Kidney tubule cell (primary cell): Measurements from ENCODE around the gene RIPOR3.
"Not testable (repeated sequence)": the region's sequence is repeated elsewhere in the genome, so short reads cannot be mapped to it uniquely, and the experiment has no call there.

ENCODE experiments used
- DNase-seq: peaks from one replicate; pipeline ENCODE4 v3.0.0-alpha.2; 2018; ENCODE audit warnings: low spot score

Gene RIPOR3

DNA sequence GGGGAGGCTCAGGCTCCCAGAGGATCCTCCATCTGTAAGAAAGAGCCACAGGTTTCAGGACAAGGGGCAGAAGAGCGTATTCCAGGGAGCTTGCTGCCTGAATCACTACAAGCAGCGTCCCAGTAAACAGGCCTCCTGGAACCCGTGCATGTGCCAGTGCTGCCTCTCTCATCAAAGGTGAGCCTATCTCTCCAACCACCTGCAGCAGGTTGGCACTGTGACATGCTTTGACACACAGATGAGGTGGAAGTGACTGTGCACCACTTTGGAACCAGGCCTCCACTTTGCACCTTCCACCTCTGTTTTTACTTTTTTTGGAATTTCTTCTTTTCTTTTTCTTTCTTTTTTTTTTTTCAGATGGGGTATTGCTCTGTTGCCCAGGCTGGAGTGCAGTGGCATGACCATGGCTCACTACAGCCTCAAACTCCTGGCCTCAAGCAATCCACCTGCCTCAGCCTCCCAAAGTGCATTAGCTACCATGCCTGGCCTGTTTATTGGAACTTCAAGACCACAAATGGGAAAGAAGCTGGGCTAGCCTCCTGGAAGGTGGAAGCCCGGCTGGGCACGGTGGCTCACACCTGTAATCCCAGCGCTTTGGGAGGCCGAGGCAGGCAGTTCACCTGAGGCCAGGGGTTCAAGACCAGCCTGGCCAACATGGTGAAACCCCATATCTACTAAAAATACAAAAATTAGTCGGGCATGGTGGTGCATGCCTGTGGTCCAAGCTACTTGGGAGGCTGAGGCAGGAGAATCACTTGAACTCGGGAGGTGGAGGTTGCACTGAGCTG lies 12.5 kb upstream of the RIPOR3 start:
- DNase-seq = not testable (repeated sequence)

DNA sequence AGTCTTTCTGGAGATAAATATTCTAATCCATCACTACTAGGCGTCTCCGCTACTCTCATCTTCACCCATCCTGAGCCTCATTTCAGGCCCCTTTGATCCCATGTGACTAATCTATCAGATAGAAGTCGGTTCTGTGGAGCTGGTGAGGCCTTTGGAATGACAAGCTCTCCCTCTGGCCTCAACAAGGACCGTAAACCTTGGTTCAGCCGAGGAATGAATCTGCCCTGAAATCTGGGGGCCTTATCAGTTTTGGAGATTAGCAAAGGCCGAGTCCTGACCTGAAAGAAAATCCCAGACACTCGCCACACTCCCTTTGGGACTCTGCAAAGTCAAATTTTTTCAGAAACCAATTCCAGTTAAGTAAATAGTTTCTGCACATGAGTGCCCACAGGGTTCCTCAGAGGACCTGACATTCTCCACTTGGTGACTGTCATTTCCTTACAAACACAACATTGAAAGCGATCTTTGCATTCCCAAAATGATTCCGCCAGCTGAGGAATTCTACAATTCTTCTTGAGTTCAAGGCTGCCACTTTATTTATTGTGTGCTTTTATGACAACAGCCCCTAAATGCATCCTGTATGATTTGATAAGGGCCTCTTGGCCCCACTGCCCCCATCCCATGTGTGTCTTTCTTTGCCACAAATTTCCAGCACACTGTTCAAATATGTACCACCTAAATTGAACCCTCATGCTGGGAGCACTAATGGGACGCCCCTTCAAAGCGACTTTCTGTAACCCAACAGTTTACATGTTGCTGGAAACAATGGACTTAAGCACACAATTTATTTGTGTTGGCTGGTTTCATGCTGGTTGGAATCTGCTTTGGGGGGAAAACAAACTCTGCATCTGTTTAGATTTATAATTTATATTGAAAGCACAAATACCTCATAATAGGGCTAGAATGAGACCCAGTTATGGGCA lies 10.0 kb upstream of the RIPOR3 start:
- peak; percentile 18 for DNase-seq

DNA sequence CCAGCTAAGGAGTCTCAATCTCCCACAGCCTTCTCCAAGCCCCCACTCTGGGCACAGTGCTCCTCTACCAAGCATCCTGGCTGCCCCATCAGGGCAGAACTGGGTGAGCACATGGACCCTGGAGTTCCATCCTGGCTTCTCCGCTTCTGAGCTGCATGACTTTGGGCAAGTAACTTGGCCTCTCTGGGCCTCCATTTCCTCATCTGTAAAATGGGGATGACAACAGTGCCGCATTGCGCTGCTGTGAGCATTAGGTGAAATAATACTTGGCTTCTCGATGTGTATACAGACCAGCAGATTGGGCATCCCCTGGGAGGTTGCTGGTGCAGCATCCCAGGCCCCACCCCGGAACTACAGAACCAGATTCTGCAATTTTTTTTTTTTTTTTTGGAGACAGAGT lies 8.3 kb upstream of the RIPOR3 start:
- DNase-seq = no peak

DNA sequence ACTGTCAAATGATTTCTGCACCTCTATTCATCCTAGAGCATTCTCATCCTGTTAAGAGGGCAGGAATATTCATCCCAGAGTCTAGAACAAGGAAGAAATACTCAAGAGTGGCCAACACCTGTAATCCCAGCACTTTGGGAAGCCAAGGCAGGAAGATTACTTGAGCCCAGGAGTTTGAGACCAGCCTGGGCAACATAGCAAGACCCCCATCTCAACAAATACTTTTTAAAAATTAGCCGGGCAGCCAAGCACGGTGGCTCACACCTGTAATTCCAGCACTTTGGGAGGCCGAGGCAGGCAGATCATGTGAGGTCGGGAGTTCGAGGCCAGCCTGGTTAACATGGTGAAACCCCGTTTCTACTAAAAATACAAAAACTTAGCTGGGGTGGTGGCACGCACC lies 6.9 kb upstream of the RIPOR3 start:
- not testable (repeated sequence) for DNase-seq

DNA sequence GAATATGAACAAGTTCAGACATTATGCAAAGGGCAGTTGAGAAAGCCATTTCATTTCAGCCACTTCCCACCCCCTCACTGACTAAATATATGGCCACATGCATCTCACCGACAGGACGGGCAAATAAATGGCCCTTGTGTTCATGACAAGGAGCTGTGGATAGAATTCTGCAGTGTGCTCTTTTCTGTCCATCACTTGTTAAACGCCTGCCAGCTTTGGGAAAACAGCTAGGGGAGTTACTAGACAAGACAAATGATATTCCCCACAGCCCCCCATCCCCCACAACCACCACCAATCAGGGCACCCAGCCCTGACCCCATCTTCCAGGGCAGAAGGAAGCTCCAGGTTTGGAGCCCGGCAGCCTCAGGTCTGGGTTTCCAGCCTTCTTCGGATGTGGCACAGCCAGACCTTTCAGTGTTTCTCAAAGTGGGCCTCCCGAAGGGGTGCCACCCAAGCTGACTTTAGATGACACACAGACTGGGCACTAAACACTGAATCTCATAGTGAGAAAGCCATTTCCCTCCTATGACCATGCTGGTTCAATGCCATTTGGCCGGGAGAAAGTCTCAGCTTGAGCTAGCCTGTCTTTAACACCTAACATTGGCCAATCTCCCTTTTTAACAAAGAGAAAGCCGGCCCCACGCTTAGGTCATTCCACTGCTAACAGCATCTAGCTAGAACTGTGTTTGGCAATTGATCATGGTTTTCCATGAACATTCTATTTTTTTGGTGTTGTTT lies 4.0 kb upstream of the RIPOR3 start:
- no peak for DNase-seq

DNA sequence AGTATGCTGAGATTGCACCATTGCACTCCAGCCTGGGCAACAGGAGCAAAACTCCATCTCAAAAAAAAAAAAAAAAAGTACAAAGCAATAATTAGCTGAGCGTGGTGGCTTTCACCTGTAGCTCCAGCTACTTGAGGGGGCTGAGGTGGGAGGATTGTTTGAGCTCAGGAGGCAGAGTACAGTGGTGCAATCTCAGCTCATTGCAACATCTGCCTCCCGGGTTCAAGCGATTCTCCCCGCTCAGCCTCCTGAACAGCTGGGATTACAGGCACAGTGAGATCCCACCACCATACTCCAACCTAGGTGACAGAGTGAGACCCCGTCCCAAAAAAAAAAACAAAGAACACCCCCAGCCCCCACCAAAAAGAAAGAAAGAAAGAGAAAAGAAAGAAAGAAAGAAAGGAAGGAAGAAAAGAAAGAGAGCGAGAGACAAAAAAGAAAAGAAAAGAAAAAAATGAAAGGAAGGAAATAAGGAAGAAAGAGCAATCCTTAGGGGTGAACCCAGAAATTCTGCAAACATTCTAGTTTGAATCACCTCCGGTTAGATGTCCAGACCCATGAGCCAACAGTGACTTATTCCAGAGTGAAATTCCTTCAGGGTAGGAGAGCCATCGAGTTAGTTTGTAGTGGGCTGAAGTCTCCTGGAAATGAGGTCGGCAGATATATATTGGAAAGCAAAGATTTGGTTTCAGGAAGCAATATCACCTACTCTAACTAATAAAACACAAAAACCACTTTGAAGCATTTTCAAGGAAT lies 3.2 kb upstream of the RIPOR3 start:
- DNase-seq = peak; percentile 60

DNA sequence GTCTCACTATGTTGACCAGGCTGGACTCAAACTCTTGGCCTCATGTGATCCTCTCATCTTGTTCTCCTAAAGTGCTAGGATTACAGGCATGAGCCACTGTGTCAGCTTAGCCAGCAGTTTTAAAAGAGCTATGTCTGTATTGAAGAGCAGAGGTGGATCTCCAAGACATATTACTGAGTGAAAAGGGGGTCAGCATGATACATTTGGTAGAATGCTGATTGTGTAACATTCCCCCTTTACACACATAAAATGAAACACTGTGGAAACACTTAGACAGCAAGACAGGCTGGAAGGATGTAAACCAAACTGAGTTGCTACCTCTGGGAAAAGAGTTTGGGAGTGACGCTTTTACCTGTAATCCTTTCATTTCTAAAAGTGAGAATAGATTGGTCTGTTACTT lies 1.7 kb upstream of the RIPOR3 start:
- DNase-seq = no peak

DNA sequence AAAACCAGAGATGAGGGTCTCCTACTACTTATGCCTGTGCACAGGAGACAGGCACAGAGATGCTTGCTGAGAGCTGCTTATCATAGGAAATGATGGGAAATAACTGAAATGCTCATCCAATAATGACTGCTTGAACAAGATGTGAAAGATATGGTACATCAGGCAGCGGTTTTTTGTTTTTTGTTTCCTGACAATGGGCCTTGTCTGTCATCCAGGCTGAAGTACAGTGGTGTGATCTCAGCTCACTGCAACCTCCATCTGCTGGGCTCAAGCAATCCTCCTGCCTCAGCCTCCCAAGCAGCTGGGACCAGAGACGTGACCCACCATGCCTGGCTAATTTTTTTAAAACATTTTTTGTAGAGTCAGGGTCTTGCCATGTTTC lies 1.2 kb upstream of the RIPOR3 start:
- DNase-seq = no peak

DNA sequence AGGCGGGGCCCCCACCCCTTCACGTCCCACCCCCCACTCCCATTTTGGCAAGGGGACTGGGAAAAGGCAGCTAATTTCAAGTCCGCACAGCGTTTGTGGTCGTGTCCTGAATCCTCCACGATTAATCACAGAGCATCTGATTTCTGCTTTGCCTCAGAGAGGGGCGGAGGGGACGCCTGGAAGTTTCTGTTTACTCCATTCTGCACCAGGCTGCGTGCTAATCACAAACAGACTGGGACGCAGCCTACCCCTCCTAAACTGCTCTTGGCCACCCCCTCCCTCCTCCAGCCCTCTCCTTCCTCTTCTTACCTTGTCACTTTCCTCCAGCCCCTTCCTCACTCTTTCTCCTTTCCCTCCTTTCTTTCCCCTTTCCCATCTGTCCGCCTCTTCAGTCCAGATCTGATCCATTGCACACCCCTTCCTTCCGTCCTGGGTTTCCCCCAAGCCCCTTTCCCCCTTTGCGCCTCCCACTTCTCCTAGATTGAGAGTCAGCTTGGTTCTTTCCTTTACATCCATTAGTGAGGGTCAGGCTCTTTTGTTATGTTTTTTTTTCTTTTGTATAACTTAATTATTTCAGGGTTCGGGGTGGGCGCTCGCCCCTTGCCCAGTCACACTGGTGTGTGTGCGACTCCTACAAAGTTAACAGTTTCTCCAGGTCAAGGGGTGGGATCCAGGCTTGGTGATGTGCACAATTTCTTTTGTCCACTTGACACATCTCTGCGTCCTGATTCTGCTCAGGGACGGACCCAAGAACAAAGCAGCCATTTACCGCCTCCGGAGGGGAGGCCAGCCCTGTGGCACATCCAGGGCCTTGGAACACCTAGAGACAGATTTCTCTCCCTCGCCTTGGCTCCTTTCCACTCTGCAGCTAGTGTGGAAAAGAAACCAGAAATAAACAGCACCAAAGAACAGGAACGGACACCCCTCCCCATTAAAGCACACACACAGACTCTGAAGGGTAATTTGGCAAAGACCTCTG lies 520 bp upstream of the RIPOR3 start:
- DNase-seq = peak; percentile 44

DNA sequence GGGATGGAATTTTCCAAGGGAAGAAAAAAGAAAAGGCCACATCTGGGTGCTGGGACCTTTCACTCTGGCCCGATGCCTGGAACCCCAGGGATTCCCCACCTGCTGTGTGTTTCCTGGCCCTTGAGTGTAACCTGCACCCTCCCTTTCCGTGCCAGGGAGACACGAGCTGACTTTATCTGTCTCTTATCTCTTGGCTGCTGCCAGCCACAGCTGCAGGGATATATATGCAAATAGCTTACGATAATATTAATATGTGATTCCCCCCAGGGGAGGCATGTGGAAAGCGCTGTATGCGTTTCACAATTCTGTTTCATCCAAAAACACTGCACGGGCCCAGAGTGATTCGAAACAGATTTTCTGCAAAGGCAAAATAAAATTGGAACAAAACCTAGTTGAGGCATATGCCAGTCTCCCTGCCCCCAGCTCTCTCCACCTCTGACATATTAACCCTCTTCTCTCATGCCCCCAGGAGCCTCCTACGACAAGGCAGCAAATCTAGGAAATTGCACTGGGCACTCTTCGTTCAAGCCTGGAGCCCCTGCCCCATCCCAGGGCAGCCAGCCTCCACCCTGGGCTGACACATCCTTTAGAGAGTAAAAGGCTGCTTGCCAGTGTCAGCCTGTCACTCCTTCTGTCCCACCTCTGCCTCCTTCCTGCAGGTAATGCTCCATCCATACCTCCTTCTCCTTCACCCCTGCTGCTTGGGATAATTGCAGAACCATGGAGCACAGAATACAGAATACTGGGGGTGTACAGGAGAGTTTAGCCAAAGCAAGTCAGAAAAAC lies 1.3 kb downstream of the RIPOR3 start:
- DNase-seq = no peak

DNA sequence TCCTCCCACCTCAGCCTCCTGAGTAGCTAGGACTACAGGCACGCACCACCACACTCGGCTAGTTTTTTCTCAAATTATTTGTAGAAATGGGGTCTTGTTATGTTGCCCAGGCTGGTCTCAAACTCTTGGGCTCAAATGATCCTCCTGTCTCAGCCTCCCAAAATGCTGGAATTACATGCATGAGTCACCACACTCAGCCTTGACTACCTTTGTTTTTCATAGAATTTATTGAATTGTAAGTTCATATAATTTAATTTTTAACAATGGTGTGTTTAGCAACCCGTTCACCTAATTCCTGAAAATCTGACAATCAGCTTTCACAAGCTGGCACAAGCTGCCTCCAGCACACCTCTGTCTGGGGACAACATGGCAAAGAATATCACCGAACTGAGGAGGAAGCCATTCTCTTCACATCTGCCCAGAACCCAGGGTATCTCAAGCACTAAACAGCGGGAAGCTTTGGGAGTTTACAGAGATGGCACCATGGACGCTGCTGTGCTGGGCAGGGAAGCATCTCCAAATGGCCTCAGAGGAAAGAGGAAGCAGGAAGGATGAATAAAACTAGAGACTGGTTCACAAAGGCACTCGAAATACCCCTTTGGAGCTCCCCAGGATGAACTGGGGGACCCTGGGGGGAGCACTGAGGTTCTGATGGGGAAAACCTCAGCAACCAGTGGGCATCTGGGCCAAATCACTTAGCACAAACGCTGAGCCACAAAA lies 2.9 kb downstream of the RIPOR3 start:
- no peak for DNase-seq

DNA sequence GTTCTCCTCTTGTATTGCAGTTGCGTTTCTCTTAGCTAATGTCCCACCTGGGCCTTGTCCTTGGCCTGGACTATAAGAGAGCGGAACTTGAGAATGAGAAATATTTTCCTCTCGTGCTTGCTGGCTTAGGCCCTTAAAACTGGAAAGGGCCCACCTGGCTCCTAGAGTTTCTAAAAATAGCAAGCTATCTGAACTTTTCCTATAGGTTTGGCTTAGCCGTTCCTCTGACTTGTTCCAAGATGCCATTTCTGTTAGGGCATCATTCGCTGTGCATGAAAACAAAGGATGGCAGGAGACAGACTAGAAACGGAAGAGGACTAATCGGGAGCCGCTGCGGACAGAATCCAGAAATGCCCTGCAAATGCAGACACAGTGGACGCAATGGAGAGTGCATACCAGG lies 4.5 kb downstream of the RIPOR3 start:
- no peak for DNase-seq

DNA sequence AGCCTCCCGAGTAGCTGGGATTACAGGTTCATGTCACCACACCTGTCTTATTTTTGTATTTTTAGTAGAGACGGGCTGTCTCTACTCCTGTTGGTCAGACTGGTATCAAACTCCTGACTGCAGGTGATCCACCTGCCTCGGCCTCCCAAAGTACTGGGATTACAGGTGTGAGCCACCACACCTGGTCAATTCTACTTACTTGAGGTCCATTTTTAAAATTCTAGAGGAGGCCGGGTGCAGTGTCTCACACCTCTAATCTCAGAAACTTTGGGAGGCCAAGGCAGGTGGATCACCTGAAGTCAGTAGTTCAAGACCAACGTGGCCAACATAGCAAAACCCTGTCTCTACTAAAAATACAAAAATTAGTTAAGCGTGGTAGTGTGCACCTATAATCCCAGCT lies 7.8 kb downstream of the RIPOR3 start:
- DNase-seq = no peak

DNA sequence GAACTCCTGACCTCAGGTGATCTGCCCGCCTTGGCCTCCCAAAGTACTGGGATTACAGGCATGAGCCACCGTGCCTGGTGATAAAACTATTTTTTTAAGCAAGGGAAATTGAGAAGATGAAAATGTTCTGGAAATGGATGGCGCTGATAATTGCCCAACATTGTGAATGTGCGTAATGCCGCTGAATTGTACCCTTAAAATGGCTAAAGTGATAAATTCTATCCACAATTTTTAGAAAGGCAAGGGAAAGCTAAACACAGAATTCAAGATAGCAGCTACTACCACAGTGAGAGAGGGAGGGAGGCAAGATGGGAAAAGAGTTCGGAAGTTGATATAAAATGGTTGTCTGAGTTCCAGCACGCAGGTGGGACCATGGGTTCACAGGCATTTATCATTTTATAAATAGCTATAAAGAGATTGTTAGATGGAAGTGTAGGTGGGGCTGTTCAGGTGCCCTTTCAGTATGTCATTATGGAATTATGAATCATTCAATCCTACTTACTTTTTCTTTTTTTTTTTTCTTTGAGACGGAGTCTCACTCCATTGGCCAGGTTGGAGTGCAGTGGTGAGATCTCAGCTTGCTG lies 8.3 kb downstream of the RIPOR3 start:
- DNase-seq = no peak

DNA sequence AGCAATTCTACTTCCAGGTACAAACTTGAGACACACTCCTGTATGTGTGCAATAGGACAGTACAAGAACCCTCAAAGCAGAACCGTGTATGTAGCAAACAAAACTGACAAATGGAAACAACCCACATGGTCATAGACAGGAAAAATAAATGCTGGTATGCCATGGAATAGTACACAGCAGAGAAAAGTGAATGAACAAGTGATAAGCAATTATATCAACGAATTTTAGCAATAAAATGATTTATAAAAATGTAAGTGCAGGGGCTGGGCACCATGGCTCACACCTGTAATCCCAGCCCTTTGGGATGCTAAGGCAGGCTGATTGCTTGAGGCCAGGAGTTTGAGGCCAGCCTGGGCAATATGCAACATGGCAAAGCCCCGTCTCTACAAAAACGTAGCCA lies 9.3 kb downstream of the RIPOR3 start:
- no peak for DNase-seq

DNA sequence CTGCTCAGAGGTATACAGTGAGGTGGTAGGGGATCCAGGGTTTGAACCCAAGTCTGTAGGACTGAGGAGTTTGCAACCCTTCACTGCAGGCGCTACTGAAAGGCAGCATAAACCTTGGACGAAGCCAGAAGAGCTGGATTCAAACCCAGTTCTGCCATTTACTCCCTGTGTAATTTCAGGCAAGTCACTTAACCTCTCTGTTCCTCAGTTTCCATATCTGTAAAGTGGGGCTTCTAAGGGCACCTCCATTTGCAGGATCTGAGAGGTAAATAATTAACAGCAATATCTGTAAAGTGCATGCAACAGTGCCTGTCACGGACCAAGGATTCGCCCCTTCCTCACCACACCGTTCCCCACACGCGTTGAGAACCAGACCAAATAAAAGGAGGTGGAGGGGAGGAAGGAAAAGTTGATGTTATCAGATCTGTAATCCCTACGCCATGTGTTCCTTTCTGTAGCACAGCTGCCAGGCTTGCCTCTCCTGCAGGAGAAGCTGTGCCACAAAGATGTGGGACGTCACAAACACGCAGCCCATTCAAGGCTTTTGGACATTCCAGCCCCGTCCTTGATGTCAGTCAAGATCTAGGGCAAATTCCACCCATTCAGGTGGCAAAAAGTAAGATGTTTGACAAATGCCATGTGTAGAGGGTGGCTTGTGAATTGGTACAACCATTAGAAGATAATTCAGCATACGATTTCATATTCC lies 9.8 kb downstream of the RIPOR3 start:
- peak; percentile 50 for DNase-seq

DNA sequence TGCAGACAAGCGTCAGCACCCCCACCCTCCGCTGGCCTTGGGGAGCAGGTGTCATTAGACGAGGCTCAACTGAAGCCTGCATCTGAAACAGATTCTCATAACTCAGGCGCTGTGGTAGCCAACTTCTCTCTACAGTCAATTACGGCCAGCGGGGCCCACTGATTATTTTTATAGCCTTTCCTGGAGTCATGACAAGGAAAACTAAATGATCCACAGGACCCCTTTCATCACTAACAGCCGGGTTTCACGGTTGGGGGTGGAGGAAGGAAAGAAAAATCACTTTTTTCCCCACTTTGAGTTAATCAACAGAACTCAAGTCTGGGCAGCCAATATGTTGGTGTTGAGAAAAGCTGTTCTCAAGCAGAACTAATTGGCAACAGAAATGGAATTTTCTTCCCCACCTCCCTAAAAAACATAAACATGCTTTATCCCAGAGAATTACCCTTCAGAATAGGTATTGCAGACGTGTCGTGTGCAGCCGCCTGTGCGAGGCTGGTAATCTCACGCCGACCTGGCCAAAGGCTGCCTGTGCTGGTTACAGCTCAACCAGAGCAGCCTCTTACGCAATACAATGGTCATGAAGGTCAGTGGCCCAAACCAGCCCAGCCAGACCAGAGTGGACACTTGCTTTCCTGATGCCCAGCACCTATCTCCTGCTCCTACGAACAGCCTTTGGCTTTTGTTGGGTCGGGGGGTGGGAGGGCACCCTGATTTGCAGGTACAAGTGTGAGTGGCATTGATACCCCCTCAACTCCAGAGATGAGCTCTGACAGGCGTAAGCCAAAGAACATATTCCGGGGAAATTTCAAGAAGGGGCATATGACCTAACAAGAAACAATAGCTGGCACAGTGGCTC lies 11.0 kb downstream of the RIPOR3 start:
- peak; percentile 81 for DNase-seq
